H9 (cell line): Measurements from ENCODE around the gene KLHL20. TPM values are rescaled to one million over a fixed set of nuclear protein-coding genes. Genes with fewer than 3 reads are reported as not detected.

Experiments used
- DNase-seq: peaks from one replicate; pipeline ENCODE4 v3.0.0-alpha.2; 2017
- H2AFZ ChIP-seq: one replicate; pipeline ENCODE4 v1.6.1; 2013; ENCODE audit warnings: mild to moderate bottlenecking, low read length, control low read depth, moderate library complexity
- H2AK5ac ChIP-seq: 2 replicates; pipeline ENCODE4 v1.6.1; 2013; ENCODE audit warnings: low read length, control low read depth, mixed read lengths; ENCODE audit not compliant: insufficient read length
- H2BK120ac ChIP-seq: one replicate; pipeline ENCODE4 v1.6.1; 2013; ENCODE audit warnings: low read depth, mild to moderate bottlenecking, low read length, control low read depth, inconsistent platforms; ENCODE audit not compliant: poor library complexity, severe bottlenecking
- H2BK12ac ChIP-seq: 2 replicates; pipeline ENCODE4 v1.6.1; 2013; ENCODE audit warnings: low read length, control low read depth, mixed read lengths, low read depth; ENCODE audit not compliant: insufficient read length
- H2BK15ac ChIP-seq: 2 replicates; pipeline ENCODE4 v1.6.1; 2013; ENCODE audit warnings: low read depth, low read length, control low read depth
- H2BK20ac ChIP-seq: one replicate; pipeline ENCODE4 v1.6.1; 2013; ENCODE audit warnings: low read depth, mild to moderate bottlenecking, low read length, control low read depth, inconsistent platforms; ENCODE audit not compliant: poor library complexity, severe bottlenecking
- H2BK5ac ChIP-seq: 2 replicates; pipeline ENCODE4 v1.6.1; 2013; ENCODE audit warnings: low read length, control low read depth, mixed read lengths; ENCODE audit not compliant: insufficient read length
- H3K14ac ChIP-seq: 2 replicates; pipeline ENCODE4 v1.6.1; 2013; ENCODE audit warnings: low read length, control low read depth; ENCODE audit not compliant: insufficient read depth
- H3K18ac ChIP-seq: 2 replicates; pipeline ENCODE4 v1.6.1; 2013; ENCODE audit warnings: low read depth, mild to moderate bottlenecking, mixed read lengths, low read length, control low read depth; ENCODE audit not compliant: insufficient read length
- H3K23ac ChIP-seq: 2 replicates; pipeline ENCODE4 v1.6.1; 2013; ENCODE audit warnings: low read length, control low read depth, mixed read lengths, low read depth; ENCODE audit not compliant: insufficient read length
- H3K23me2 ChIP-seq: 2 replicates; pipeline ENCODE4 v1.6.1; 2013; ENCODE audit warnings: low read depth, mild to moderate bottlenecking, mixed read lengths, low read length, control low read depth; ENCODE audit not compliant: insufficient read length, poor library complexity, severe bottlenecking
- H3K27ac ChIP-seq: 2 replicates; pipeline ENCODE4 v1.5.1; 2013; ENCODE audit warnings: low read length, control low read depth, mixed read lengths, low read depth; ENCODE audit not compliant: insufficient read length
- H3K27me3 ChIP-seq: 2 replicates; pipeline ENCODE4 v1.6.1; 2013; ENCODE audit warnings: low read length, control low read depth, inconsistent platforms; ENCODE audit not compliant: insufficient read depth
- H3K4ac ChIP-seq: 2 replicates; pipeline ENCODE4 v1.6.1; 2013; ENCODE audit warnings: low read depth, mild to moderate bottlenecking, control low read depth, inconsistent platforms, low read length, moderate library complexity
- H3K4me1 ChIP-seq: 2 replicates; pipeline ENCODE4 v1.6.1; 2013; ENCODE audit warnings: low read length, control low read depth, inconsistent platforms; ENCODE audit not compliant: insufficient read depth
- H3K4me2 ChIP-seq: 2 replicates; pipeline ENCODE4 v1.6.1; 2013; ENCODE audit warnings: low read length, control low read depth, mixed read lengths; ENCODE audit not compliant: insufficient read length, insufficient read depth
- H3K56ac ChIP-seq: 2 replicates; pipeline ENCODE4 v1.6.1; 2013; ENCODE audit warnings: low read depth, mild to moderate bottlenecking, mixed read lengths, low read length, control low read depth; ENCODE audit not compliant: insufficient read length
- H3K79me1 ChIP-seq: 2 replicates; pipeline ENCODE4 v1.6.1; 2013; ENCODE audit warnings: low read depth, mild to moderate bottlenecking, moderate library complexity, low read length, control low read depth, inconsistent platforms; ENCODE audit not compliant: insufficient read depth, poor library complexity, severe bottlenecking
- H3K79me2 ChIP-seq: 2 replicates; pipeline ENCODE4 v1.6.1; 2013; ENCODE audit warnings: low read length, control low read depth, inconsistent platforms; ENCODE audit not compliant: insufficient read depth
- H3K9ac ChIP-seq: 2 replicates; pipeline ENCODE4 v1.6.1; 2013; ENCODE audit warnings: low read length, control low read depth, mixed read lengths; ENCODE audit not compliant: insufficient read length; ENCODE audit errors: extremely low read depth
- H3K9me3 ChIP-seq: one replicate; pipeline ENCODE4 v1.6.1; 2013; ENCODE audit warnings: low read depth, low read length, inconsistent platforms; ENCODE audit not compliant: control insufficient read depth
- H3T11ph ChIP-seq: one replicate; pipeline ENCODE4 v1.6.1; 2013; ENCODE audit warnings: mild to moderate bottlenecking, low read length, control low read depth, inconsistent platforms
- H4K20me1 ChIP-seq: one replicate; pipeline ENCODE4 v1.6.1; 2013; ENCODE audit not compliant: control insufficient read depth, insufficient read length, insufficient read depth
- H4K5ac ChIP-seq: 2 replicates; pipeline ENCODE4 v1.6.1; 2013; ENCODE audit warnings: low read depth, mild to moderate bottlenecking, mixed read lengths, low read length, control low read depth; ENCODE audit not compliant: insufficient read length
- H4K8ac ChIP-seq: replicated peaks from 2 replicates; pipeline ENCODE4 v1.6.1; 2013; ENCODE audit warnings: low read length, control low read depth, mixed read lengths, low read depth; ENCODE audit not compliant: insufficient read length
- H4K91ac ChIP-seq: 2 replicates; pipeline ENCODE4 v1.6.1; 2013; ENCODE audit warnings: low read depth, mild to moderate bottlenecking, moderate library complexity, mixed read lengths, low read length, control low read depth; ENCODE audit not compliant: insufficient read length
- H3K27ac Mint-ChIP-seq, 3 experiments: 2 replicates in 2 of 3; 3 replicates in 1 of 3; pipeline ENCODE4 v1.8.0; 2020 to 2021; ENCODE audit warnings: mixed read lengths in 3 of 3, mild to moderate bottlenecking in 1 of 3, moderate library complexity in 1 of 3
- H3K27me3 Mint-ChIP-seq: 2 replicates; pipeline ENCODE4 v1.8.0; 2021; ENCODE audit warnings: low read depth, mild to moderate bottlenecking, moderate library complexity, mixed read lengths
- H3K36me3 Mint-ChIP-seq, 3 experiments: 2 replicates in 2 of 3; 3 replicates in 1 of 3; pipeline ENCODE4 v1.8.0; 2020 to 2021; ENCODE audit warnings: low read depth in 3 of 3, mixed read lengths in 3 of 3; ENCODE audit not compliant: insufficient read depth in 1 of 3
- H3K4me1 Mint-ChIP-seq, 2 experiments: 2 replicates each; pipeline ENCODE4 v1.8.0; 2020; ENCODE audit warnings: mixed read lengths in 2 of 2
- H3K4me3 Mint-ChIP-seq, 2 experiments: 2 replicates in 1 of 2; 3 replicates in 1 of 2; pipeline ENCODE4 v1.8.0; 2020 to 2021; ENCODE audit warnings: mild to moderate bottlenecking in 2 of 2, mixed read lengths in 2 of 2, moderate library complexity in 1 of 2
- H3K9me3 Mint-ChIP-seq, 2 experiments: 2 replicates in 1 of 2; 3 replicates in 1 of 2; pipeline ENCODE4 v1.8.0; 2020; ENCODE audit warnings: mild to moderate bottlenecking in 2 of 2, mixed read lengths in 2 of 2, moderate library complexity in 1 of 2
- CTCF ChIP-seq: fragments of 200-600 bp; sonication (generic); conservative IDR thresholded peaks from 3 replicates; pipeline ENCODE4 v1.8.0; 2021; ENCODE audit warnings: antibody characterized with exemption, mild to moderate bottlenecking
- WGBS: extraction: QIAGEN DNeasy Blood & Tissue Kit; methylation state at CpG from one replicate; pipeline ENCODE4 v1.1.7; 2013; ENCODE audit warnings: missing lambda C conversion rate, low lambda C conversion rate, mixed read lengths; ENCODE audit not compliant: insufficient read length; ENCODE audit errors: extremely low coverage; 5-methylcytosine and 5-hydroxymethylcytosine counted together
- total RNA-seq: library from RNA; stranded (reverse); gene quantifications from 2 replicates; pipeline ENCODE4 v1.2.1, GENCODE V29; 2021

The KLHL20 gene
- total RNA-seq, 1 experiment from 2014 or later, result 12.2 TPM

GRCh38 chr1:173768206-173768605 lies 53.4 kb downstream of the KLHL20 start:
- Histone ChIP-seq H4K91ac (no peak overlapping the region), H3K14ac (no peak overlapping the region), H2BK15ac (no peak overlapping the region), H3K79me2 (no peaks in the 10 kb centered on the region), H2BK120ac (no peak overlapping the region), H3K27ac (no peak overlapping the region), H3K23ac (no peak overlapping the region), H3K4ac (no peak overlapping the region), H2BK20ac (no peak overlapping the region), H2AK5ac (no peak overlapping the region), H3K79me1 (no peaks in the 10 kb centered on the region), H4K20me1 (no peaks in the 10 kb centered on the region), H3K4me1 (no peaks in the 10 kb centered on the region), H3K18ac (no peak overlapping the region), H2BK5ac (no peak overlapping the region), H3K9ac (no peak overlapping the region), H4K5ac (no peak overlapping the region), H3K27me3 (no peaks in the 10 kb centered on the region), H2BK12ac (no peak overlapping the region), H4K8ac (no peak overlapping the region), H3T11ph (no peak overlapping the region), H3K4me2 (no peak overlapping the region), H3K23me2 (no peaks in the 10 kb centered on the region), H3K56ac (no peak overlapping the region), H2AFZ (no peak overlapping the region), H3K9me3 (no peaks in the 10 kb centered on the region)
- Mint-ChIP-seq H3K36me3 (peaks cover 11 to 18% (median 17%) of the 10 kb centered on the region in 3 experiments; a peak in 6 of 7 replicates), H3K4me3 (no peak overlapping the region), H3K4me1 (no peaks in the 10 kb centered on the region), H3K9me3 (peaks cover 14 to 15% of the 10 kb centered on the region in 2 experiments), H3K27me3 (no peaks in the 10 kb centered on the region), H3K27ac (no peak overlapping the region)
- TF ChIP-seq CTCF, result no peak
- no CpG with 5 or more reads among the region's 2 CpGs for WGBS
- DNase-seq, result no peak
